ENCODE data around the gene RIMS4.

GRCh38 chr20:44758247-44759101 is 51.9 kb downstream of the RIMS4 start:
- no peak for TF ChIP-seq CTCF (IDR thresholded peaks at IDR 0.05)
- TF ChIP-seq EZH2phosphoT487 (IDR thresholded peaks at IDR 0.05), result no peak
- no peak for TF ChIP-seq EZH2 (IDR thresholded peaks at IDR 0.05)

Measured in neural progenitor cell (in vitro differentiated cells).